ENCODE measurements around the gene IL33. TPM values are rescaled to one million over a fixed set of nuclear protein-coding genes. Genes with fewer than 3 reads are reported as not detected.

Gene IL33
- polyA plus RNA-seq, 1 donor from 2014 or later: not detected

DNA sequence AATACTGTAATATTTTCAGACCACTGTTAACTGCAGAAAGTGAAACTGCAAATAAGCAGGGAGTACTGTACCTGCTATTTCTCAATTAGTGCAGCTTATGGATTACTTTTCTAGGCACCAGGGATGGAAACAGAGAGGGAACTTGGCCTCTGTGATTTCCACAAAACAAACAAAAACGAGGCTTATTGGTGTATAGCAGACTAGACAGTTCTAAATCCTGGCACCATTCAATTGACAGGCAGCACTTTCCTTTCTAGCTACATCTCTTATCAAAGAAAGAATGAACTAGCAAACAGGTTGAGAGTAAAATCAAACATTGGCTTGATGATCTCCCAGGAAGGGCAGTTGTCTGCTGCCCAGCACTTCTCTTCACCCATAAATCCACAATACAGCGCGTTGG lies 16.0 kb upstream of the IL33 start:
- no peaks in the 10 kb centered on the region for H3K36me3 ChIP-seq (ENCODE audit: insufficient read depth, low read length)
- no peak overlapping the region for H2AFZ ChIP-seq (ENCODE audit: low read depth, low read length)
- H3F3A ChIP-seq (ENCODE audit: insufficient read depth, low read length, poor library complexity, severe bottlenecking): no peaks in the 10 kb centered on the region
- H3K9ac ChIP-seq (ENCODE audit: low read length): no peak overlapping the region
- no peaks in the 10 kb centered on the region for H3K27me3 ChIP-seq (ENCODE audit: insufficient read depth, low read depth, low read length)
- no peaks in the 10 kb centered on the region for H3K9me3 ChIP-seq (ENCODE audit: low read length)
- H4K20me1 ChIP-seq (ENCODE audit: insufficient read depth): no peaks in the 10 kb centered on the region
- H3K4me3 ChIP-seq (ENCODE audit: low read length): no peak overlapping the region
- no peaks in the 10 kb centered on the region for H3K9me2 ChIP-seq (ENCODE audit: insufficient read depth, low read length)
- H3K27ac ChIP-seq (ENCODE audit: low read length): no peak overlapping the region
- H3K79me2 ChIP-seq (replicated peaks; ENCODE audit: insufficient read depth, low read length): no peaks in the 10 kb centered on the region
- TF ChIP-seq, protein P1, sequence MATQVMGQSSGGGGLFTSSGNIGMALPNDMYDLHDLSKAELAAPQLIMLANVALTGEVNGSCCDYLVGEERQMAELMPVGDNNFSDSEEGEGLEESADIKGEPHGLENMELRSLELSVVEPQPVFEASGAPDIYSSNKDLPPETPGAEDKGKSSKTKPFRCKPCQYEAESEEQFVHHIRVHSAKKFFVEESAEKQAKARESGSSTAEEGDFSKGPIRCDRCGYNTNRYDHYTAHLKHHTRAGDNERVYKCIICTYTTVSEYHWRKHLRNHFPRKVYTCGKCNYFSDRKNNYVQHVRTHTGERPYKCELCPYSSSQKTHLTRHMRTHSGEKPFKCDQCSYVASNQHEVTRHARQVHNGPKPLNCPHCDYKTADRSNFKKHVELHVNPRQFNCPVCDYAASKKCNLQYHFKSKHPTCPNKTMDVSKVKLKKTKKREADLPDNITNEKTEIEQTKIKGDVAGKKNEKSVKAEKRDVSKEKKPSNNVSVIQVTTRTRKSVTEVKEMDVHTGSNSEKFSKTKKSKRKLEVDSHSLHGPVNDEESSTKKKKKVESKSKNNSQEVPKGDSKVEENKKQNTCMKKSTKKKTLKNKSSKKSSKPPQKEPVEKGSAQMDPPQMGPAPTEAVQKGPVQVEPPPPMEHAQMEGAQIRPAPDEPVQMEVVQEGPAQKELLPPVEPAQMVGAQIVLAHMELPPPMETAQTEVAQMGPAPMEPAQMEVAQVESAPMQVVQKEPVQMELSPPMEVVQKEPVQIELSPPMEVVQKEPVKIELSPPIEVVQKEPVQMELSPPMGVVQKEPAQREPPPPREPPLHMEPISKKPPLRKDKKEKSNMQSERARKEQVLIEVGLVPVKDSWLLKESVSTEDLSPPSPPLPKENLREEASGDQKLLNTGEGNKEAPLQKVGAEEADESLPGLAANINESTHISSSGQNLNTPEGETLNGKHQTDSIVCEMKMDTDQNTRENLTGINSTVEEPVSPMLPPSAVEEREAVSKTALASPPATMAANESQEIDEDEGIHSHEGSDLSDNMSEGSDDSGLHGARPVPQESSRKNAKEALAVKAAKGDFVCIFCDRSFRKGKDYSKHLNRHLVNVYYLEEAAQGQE (IDR thresholded peaks at IDR 0.05; ENCODE audit: borderline replicate concordance): no peak
- TF ChIP-seq POLR2AphosphoS5 (IDR thresholded peaks at IDR 0.05): no peak
- TF ChIP-seq, protein P2, sequence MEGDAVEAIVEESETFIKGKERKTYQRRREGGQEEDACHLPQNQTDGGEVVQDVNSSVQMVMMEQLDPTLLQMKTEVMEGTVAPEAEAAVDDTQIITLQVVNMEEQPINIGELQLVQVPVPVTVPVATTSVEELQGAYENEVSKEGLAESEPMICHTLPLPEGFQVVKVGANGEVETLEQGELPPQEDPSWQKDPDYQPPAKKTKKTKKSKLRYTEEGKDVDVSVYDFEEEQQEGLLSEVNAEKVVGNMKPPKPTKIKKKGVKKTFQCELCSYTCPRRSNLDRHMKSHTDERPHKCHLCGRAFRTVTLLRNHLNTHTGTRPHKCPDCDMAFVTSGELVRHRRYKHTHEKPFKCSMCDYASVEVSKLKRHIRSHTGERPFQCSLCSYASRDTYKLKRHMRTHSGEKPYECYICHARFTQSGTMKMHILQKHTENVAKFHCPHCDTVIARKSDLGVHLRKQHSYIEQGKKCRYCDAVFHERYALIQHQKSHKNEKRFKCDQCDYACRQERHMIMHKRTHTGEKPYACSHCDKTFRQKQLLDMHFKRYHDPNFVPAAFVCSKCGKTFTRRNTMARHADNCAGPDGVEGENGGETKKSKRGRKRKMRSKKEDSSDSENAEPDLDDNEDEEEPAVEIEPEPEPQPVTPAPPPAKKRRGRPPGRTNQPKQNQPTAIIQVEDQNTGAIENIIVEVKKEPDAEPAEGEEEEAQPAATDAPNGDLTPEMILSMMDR (IDR thresholded peaks at IDR 0.05; ENCODE audit: poor library complexity, severe bottlenecking): no peak
- TF ChIP-seq RAD21 (conservative IDR thresholded peaks at IDR 0.05): no peak
- no peak for TF ChIP-seq MXI1 (conservative IDR thresholded peaks at IDR 0.05; ENCODE audit: poor library complexity, severe bottlenecking)
- TF ChIP-seq SMC3 (conservative IDR thresholded peaks at IDR 0.05; ENCODE audit: poor library complexity): no peak
- TF ChIP-seq EZH2 (IDR thresholded peaks at IDR 0.05; ENCODE audit: borderline replicate concordance, insufficient read depth, low read length, poor library complexity, severe bottlenecking): no peak
- no peak for TF ChIP-seq EP300 (conservative IDR thresholded peaks at IDR 0.05; ENCODE audit: poor library complexity, severe bottlenecking)
- TF ChIP-seq TAF1 (IDR thresholded peaks at IDR 0.05; ENCODE audit: low read depth): no peak
- H3K4me2 ChIP-seq (ENCODE audit: low read length): no peak overlapping the region

DNA sequence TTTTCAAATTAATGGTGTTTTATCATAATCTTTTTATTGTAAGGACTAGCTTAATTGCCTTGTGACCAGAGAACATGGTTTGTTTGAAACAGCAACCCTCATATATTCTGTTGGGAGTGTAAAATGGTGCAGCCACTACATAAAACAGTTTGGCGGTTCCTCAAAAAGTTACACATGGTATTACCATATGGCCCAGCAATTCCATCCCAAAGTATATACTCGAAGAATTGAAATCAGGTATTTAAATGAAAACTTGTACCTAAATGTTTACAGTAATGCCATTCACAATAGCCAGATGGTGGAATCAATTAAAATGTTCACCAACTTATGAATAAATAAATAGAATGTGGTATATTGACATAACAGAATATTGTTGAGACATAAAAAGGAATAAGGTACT lies 14.8 kb upstream of the IL33 start:
- no peaks in the 10 kb centered on the region for H3K79me2 ChIP-seq (replicated peaks; ENCODE audit: insufficient read depth, low read length)
- no peaks in the 10 kb centered on the region for H4K20me1 ChIP-seq (ENCODE audit: insufficient read depth)
- no peak overlapping the region for H2AFZ ChIP-seq (ENCODE audit: low read depth, low read length)
- no peak overlapping the region for H3K4me2 ChIP-seq (ENCODE audit: low read length)
- no peaks in the 10 kb centered on the region for H3K27me3 ChIP-seq (ENCODE audit: insufficient read depth, low read depth, low read length)
- H3K4me3 ChIP-seq (ENCODE audit: low read length): no peak overlapping the region
- TF ChIP-seq POLR2AphosphoS5 (IDR thresholded peaks at IDR 0.05) (no peak), EZH2 (IDR thresholded peaks at IDR 0.05; ENCODE audit: borderline replicate concordance, insufficient read depth, low read length, poor library complexity, severe bottlenecking) (no peak), RAD21 (conservative IDR thresholded peaks at IDR 0.05) (no peak), TAF1 (IDR thresholded peaks at IDR 0.05; ENCODE audit: low read depth) (no peak), MXI1 (conservative IDR thresholded peaks at IDR 0.05; ENCODE audit: poor library complexity, severe bottlenecking) (no peak), EP300 (conservative IDR thresholded peaks at IDR 0.05; ENCODE audit: poor library complexity, severe bottlenecking) (no peak), SMC3 (conservative IDR thresholded peaks at IDR 0.05; ENCODE audit: poor library complexity) (no peak)
- TF ChIP-seq, protein P2 (IDR thresholded peaks at IDR 0.05; ENCODE audit: poor library complexity, severe bottlenecking): no peak
- TF ChIP-seq, protein P1 (IDR thresholded peaks at IDR 0.05; ENCODE audit: borderline replicate concordance): no peak
- H3K36me3 ChIP-seq (ENCODE audit: insufficient read depth, low read length): no peaks in the 10 kb centered on the region
- H3K9me3 ChIP-seq (ENCODE audit: low read length): no peaks in the 10 kb centered on the region
- H3F3A ChIP-seq (ENCODE audit: insufficient read depth, low read length, poor library complexity, severe bottlenecking): no peaks in the 10 kb centered on the region
- H3K9ac ChIP-seq (ENCODE audit: low read length): no peak overlapping the region
- H3K27ac ChIP-seq (ENCODE audit: low read length): no peak overlapping the region
- no peaks in the 10 kb centered on the region for H3K9me2 ChIP-seq (ENCODE audit: insufficient read depth, low read length)
